Stomach (tissue), 9 donors: ENCODE measurements around the gene CXCR5. TPM values are rescaled to one million over a fixed set of nuclear protein-coding genes. Genes with fewer than 3 reads are reported as not detected.

ENCODE experiments used
- DNase-seq, 2 donors: peaks; one replicate each; pipeline versions ENCODE4 v3.0.0 to v3.0.0-alpha.2; 2013 to 2019
- H3K27ac ChIP-seq, 5 donors: fragments of 200-600 bp in 4 of 5; sonication (generic) in 4 of 5; one replicate each; pipeline ENCODE4 v1.5.1; 2013 to 2019; ENCODE audit warnings: mild to moderate bottlenecking in 1 of 5, moderate library complexity in 1 of 5
- H3K27me3 ChIP-seq, 3 donors: fragments of 200-600 bp; sonication (generic); one replicate each; pipeline ENCODE4 v1.5.1; 2017 to 2019; ENCODE audit warnings: mixed run types in 1 of 3
- H3K36me3 ChIP-seq, 4 donors: fragments of 200-600 bp; sonication (generic); 1 replicate in 3 of 4; 2 replicates in 1 of 4; pipeline ENCODE4 v1.5.1; 2016 to 2019
- H3K4me1 ChIP-seq, 4 donors: fragments of 200-600 bp; sonication (generic); one replicate each; pipeline ENCODE4 v1.5.1; 2016 to 2019
- H3K4me3 ChIP-seq, 4 donors: fragments of 200-600 bp; sonication (generic) in 3 of 4; one replicate each; pipeline ENCODE4 v1.5.1; 2016 to 2019; ENCODE audit warnings: mild to moderate bottlenecking in 1 of 4
- H3K9me3 ChIP-seq, 4 donors: fragments of 200-600 bp; sonication (generic); one replicate each; pipeline ENCODE4 v1.5.1; 2016 to 2019
- CTCF ChIP-seq, 7 experiments: fragments of 450-650 bp in 4 of 7; fragments of 200-600 bp in 3 of 7; sonication (generic) in 3 of 7; IDR thresholded peaks; one replicate each; pipeline ENCODE4 v1.5.1; 2016 to 2019; ENCODE audit warnings: antibody characterized with exemption in 7 of 7, control low read depth in 2 of 7, mild to moderate bottlenecking in 1 of 7
- EP300 ChIP-seq: sonication (generic); formaldehyde crosslinking; IDR thresholded peaks from one replicate; pipeline ENCODE4 v1.6.1; 2017; ENCODE audit warnings: antibody characterized with exemption
- POLR2A ChIP-seq, 4 donors: fragments of 450-650 bp; IDR thresholded peaks; one replicate each; pipeline ENCODE4 v1.6.1; 2016; ENCODE audit warnings: antibody characterized with exemption in 4 of 4, control low read depth in 2 of 4, mild to moderate bottlenecking in 1 of 4, moderate library complexity in 1 of 4
- POLR2AphosphoS5 ChIP-seq, 3 donors: sonication (generic); formaldehyde crosslinking; IDR thresholded peaks; one replicate each; pipeline ENCODE4 v1.6.1; 2016; ENCODE audit warnings: antibody characterized with exemption in 3 of 3
- WGBS, 5 donors: extraction: QIAGEN DNeasy Blood & Tissue Kit in 3 of 5; methylation state at CpG; one replicate each; pipeline versions ENCODE4 v1.1.5 to v1.1.7; 2013 to 2018; 5-methylcytosine and 5-hydroxymethylcytosine counted together
- intact Hi-C: fragments of 100-400 bp; cut with DNase I; formaldehyde crosslinking; loops from one replicate; pipeline ENCODE4 v1.15.1; 2023; ENCODE audit warnings: low total_unique reads
- polyA plus RNA-seq, 3 donors: library from polyadenylated mRNA; stranded (reverse); fragments of 200-250 nt; gene quantifications; one replicate each; pipeline ENCODE4 v1.2.3, GENCODE V29; 2013
- total RNA-seq, 5 donors: library from RNA; depleted of rRNA; stranded (reverse); fragments of >200 nt; gene quantifications; one replicate each; pipeline versions ENCODE4 v1.1.0 to v1.2.3, GENCODE V29; 2014 to 2016
- donor health status: healthy with polysubstance abuse.
- donor health status: Bipolar disorder and iron deficiency.
- donor health status: healthy.

Gene CXCR5
- total and polyA plus RNA-seq, 8 donors = 0.12 to 0.60 (median 0.15) TPM; not detected in 4

GRCh38 chr11:118928101-118928869 is 44.6 kb downstream of the CXCR5 start:
- Histone ChIP-seq H3K9me3 (no peaks in the 10 kb centered on the region), H3K27ac (peak overlapping the region; percentile 92 to 99 (median 97)), H3K36me3 (no peaks in the 10 kb centered on the region), H3K27me3 (no peaks in the 10 kb centered on the region), H3K4me1 (peaks cover 38 to 68% (median 61%) of the 10 kb centered on the region in 4 donors), H3K4me3 (peak overlapping the region; percentile 65 to 84 (median 75))
- intact Hi-C loops = loop anchor here (2.0 kb wide), 1 partner anchor 19 kb away; no protein-coding TSS in a partner anchor
- 0 to 2% (median 0%) methylated on average over 14 to 32 of the region's 32 CpGs for WGBS, 5 donors
- DNase-seq = peak; percentile 94 to 97
- TF ChIP-seq POLR2A (IDR thresholded peaks at IDR 0.05) = no peak
- peak; percentile 59 to 81 (median 76) for TF ChIP-seq POLR2AphosphoS5 (IDR thresholded peaks at IDR 0.05)
- peak in 6 of 7 experiments; percentile 61 to 99 (median 92) for TF ChIP-seq CTCF (IDR thresholded peaks at IDR 0.05)

GRCh38 chr11:118928870-118929500 is 45.3 kb downstream of the CXCR5 start:
- Histone ChIP-seq H3K36me3 (no peaks in the 10 kb centered on the region), H3K4me1 (peaks cover 42 to 68% (median 61%) of the 10 kb centered on the region in 4 donors), H3K27ac (peak overlapping the region; percentile 92 to 99 (median 97)), H3K9me3 (no peaks in the 10 kb centered on the region), H3K27me3 (no peaks in the 10 kb centered on the region), H3K4me3 (peak overlapping the region; percentile 65 to 84 (median 75))
- TF ChIP-seq POLR2A (IDR thresholded peaks at IDR 0.05) = no peak
- no peak for TF ChIP-seq CTCF (IDR thresholded peaks at IDR 0.05)
- TF ChIP-seq POLR2AphosphoS5 (IDR thresholded peaks at IDR 0.05) = no peak
- TF ChIP-seq EP300 = no peak
- DNase-seq = no peak
- intact Hi-C loops = loop anchor here (2.0 kb wide), 1 partner anchor 20 kb away; no protein-coding TSS in a partner anchor
- 0 to 1% (median 0%) methylated on average over 19 to 26 of the region's 26 CpGs for WGBS, 5 donors

- Histone ChIP-seq H3K9me3 (no peaks in the 10 kb centered on the region), H3K4me1 (peaks cover 42 to 68% (median 60%) of the 10 kb centered on the region in 4 donors), H3K36me3 (no peaks in the 10 kb centered on the region), H3K4me3 (peak overlapping the region; percentile 65 to 84 (median 75)), H3K27me3 (no peaks in the 10 kb centered on the region), H3K27ac (peak overlapping the region; percentile 92 to 99 (median 97))
- DNase-seq = peak; percentile 93 to 97
- TF ChIP-seq CTCF (IDR thresholded peaks at IDR 0.05) = no peak
- TF ChIP-seq POLR2AphosphoS5 (IDR thresholded peaks at IDR 0.05) = peak in 2 of 3 donors; percentile 64 to 70
- TF ChIP-seq POLR2A (IDR thresholded peaks at IDR 0.05) = peak in 1 of 4 donors; percentile 20
- intact Hi-C loops = loop anchor here (2.0 kb wide), 1 partner anchor 21 kb away; no protein-coding TSS in a partner anchor
- 0 to 1% (median 0%) methylated on average over 18 to 24 of the region's 26 CpGs for WGBS, 5 donors
These were observed 45.9 kb downstream of the CXCR5 start for GRCh38 chr11:118929501-118930093.

GRCh38 chr11:118930094-118930712 is 46.5 kb downstream of the CXCR5 start:
- no peaks in the 10 kb centered on the region for H3K36me3 ChIP-seq
- no peak for TF ChIP-seq EP300
- no peak for TF ChIP-seq POLR2A (IDR thresholded peaks at IDR 0.05)
- peak; percentile 7 to 88 (median 58) for TF ChIP-seq POLR2AphosphoS5 (IDR thresholded peaks at IDR 0.05)
- TF ChIP-seq CTCF (IDR thresholded peaks at IDR 0.05) = peak in 6 of 7 experiments; percentile 96 to 100 (median 98)
- peak; percentile 95 to 96 for DNase-seq
- peak overlapping the region; percentile 65 to 84 (median 75) for H3K4me3 ChIP-seq
- 0 to 1% (median 1%) methylated on average over 17 to 20 of the region's 20 CpGs for WGBS, 5 donors
- intact Hi-C loops = no loop called here
- H3K9me3 ChIP-seq = no peaks in the 10 kb centered on the region
- H3K27ac ChIP-seq = peak overlapping the region; percentile 92 to 99 (median 97)
- H3K4me1 ChIP-seq = peaks cover 42 to 68% (median 59%) of the 10 kb centered on the region in 4 donors
- H3K27me3 ChIP-seq = no peaks in the 10 kb centered on the region
